GM12875 (cell line): ENCODE results near the gene ZNRF1.
"Not testable (repeated sequence)": the region's sequence is repeated elsewhere in the genome, so short reads cannot be mapped to it uniquely, and the experiment has no call there.

ENCODE experiments used
- H3K4me3 ChIP-seq: one replicate; pipeline ENCODE4 v1.5.1; 2011; ENCODE audit warnings: low read depth, low read length, control low read depth
- CTCF ChIP-seq: IDR thresholded peaks from 2 replicates; pipeline ENCODE4 v1.5.1; 2011; ENCODE audit warnings: low read depth, mild to moderate bottlenecking, control low read depth, inconsistent platforms, low read length, moderate library complexity, borderline replicate concordance; ENCODE audit not compliant: insufficient read depth

ZNRF1 gene

GRCh38 chr16:75022567-75022966, 23.7 kb downstream of the ZNRF1 start:
- no peak for TF ChIP-seq CTCF
- no peak overlapping the region for H3K4me3 ChIP-seq

- TF ChIP-seq CTCF, result no peak
- no peak overlapping the region for H3K4me3 ChIP-seq
Measured at GRCh38 chr16:75023009-75023408, 24.2 kb downstream of the ZNRF1 start.

- TF ChIP-seq CTCF, result no peak
- no peak overlapping the region for H3K4me3 ChIP-seq
Measured at GRCh38 chr16:75024182-75024581, 25.4 kb downstream of the ZNRF1 start.

- no peak for TF ChIP-seq CTCF
- H3K4me3 ChIP-seq, result no peak overlapping the region
Measured at GRCh38 chr16:75024594-75024993, 25.8 kb downstream of the ZNRF1 start.

- TF ChIP-seq CTCF, result no peak
- H3K4me3 ChIP-seq, result no peak overlapping the region
Measured at GRCh38 chr16:75025761-75026160, 26.9 kb downstream of the ZNRF1 start.

GRCh38 chr16:75026239-75026891, 27.5 kb downstream of the ZNRF1 start:
- H3K4me3 ChIP-seq, result not testable (repeated sequence)

GRCh38 chr16:75026892-75027391, 28.1 kb downstream of the ZNRF1 start:
- TF ChIP-seq CTCF, result no peak
- no peak overlapping the region for H3K4me3 ChIP-seq
